Stimulated activated CD8-positive, alpha-beta memory T cell treated with anti-CD3 and anti-CD28 coated beads, Interleukin-4, amount 100 ng/mL, for 4 hours (primary cell): ENCODE data around the gene ACE.
"Not testable (repeated sequence)": the region's sequence is repeated elsewhere in the genome, so short reads cannot be mapped to it uniquely, and the experiment has no call there.

Experiments used
- DNase-seq, 2 donors: peaks; one replicate each; pipeline ENCODE4 v3.0.0-alpha.2; 2020; ENCODE audit warnings: low read depth in 2 of 2, low spot score in 1 of 2

ACE gene

GRCh38 chr17:63443053-63443452, 33.8 kb upstream of the ACE start:
- no peak for DNase-seq

GRCh38 chr17:63444457-63444856, 32.4 kb upstream of the ACE start:
- no peak for DNase-seq

- DNase-seq, result no peak
These were observed 31.8 kb upstream of the ACE start for GRCh38 chr17:63445065-63445464.

GRCh38 chr17:63445571-63445953, 31.3 kb upstream of the ACE start:
- DNase-seq, result peak; percentile 37 to 63

- DNase-seq, result peak; percentile 13 to 46
These were observed 30.7 kb upstream of the ACE start, which contains the start of gene CYB561 for GRCh38 chr17:63445954-63446752. Gene CYB561, minus strand, starts transcription at chr17:63446306. Its CDS starts 8,759 bp downstream, at chr17:63437547.

GRCh38 chr17:63446753-63447470, 29.9 kb upstream of the ACE start:
- DNase-seq, result peak in 1 of 2 donors; percentile 13

GRCh38 chr17:63447471-63448009, 29.3 kb upstream of the ACE start:
- no peak for DNase-seq

- DNase-seq, result no peak
These were observed 28.2 kb upstream of the ACE start for GRCh38 chr17:63448655-63449054.

GRCh38 chr17:63450551-63450950, 26.3 kb upstream of the ACE start:
- no peak for DNase-seq

- no peak for DNase-seq
These were observed 25.7 kb upstream of the ACE start for GRCh38 chr17:63451150-63451549.

GRCh38 chr17:63452046-63452961, 24.6 kb upstream of the ACE start:
- no peak for DNase-seq

GRCh38 chr17:63452962-63453551, 23.8 kb upstream of the ACE start:
- no peak for DNase-seq

GRCh38 chr17:63454357-63454756, 22.5 kb upstream of the ACE start:
- DNase-seq, result not testable (repeated sequence)

- no peak for DNase-seq
These were observed 21.9 kb upstream of the ACE start for GRCh38 chr17:63454915-63455314.

GRCh38 chr17:63455417-63455816, 21.4 kb upstream of the ACE start:
- no peak for DNase-seq

- no peak for DNase-seq
These were observed 18.4 kb upstream of the ACE start for GRCh38 chr17:63458478-63458877.

- no peak for DNase-seq
These were observed 16.8 kb upstream of the ACE start for GRCh38 chr17:63460018-63460417.

GRCh38 chr17:63463771-63464170, 13.1 kb upstream of the ACE start:
- DNase-seq, result no peak

- DNase-seq, result no peak
These were observed 12.1 kb upstream of the ACE start for GRCh38 chr17:63464691-63465236.

- not testable (repeated sequence) for DNase-seq
These were observed 8.8 kb upstream of the ACE start for GRCh38 chr17:63468099-63468498.
